ENCODE measurements around the gene SLC46A1.

GRCh38 chr17:28364665-28365363, 41.2 kb downstream of the SLC46A1 start, which contains the start of gene SEBOX:
- no peak for TF ChIP-seq SUPT20H (IDR thresholded peaks at IDR 0.05; ENCODE audit: borderline replicate concordance, control insufficient read depth, low read depth, low read length)
- TF ChIP-seq BHLHE40 (IDR thresholded peaks at IDR 0.05; ENCODE audit: borderline replicate concordance in 1 of 2, low read depth in 2 of 2, low read length in 1 of 2) = no peak
- no peak for TF ChIP-seq CTCF (IDR thresholded peaks at IDR 0.05 in 2 of 3, conservative IDR thresholded peaks at IDR 0.05 in 1 of 3; ENCODE audit: control insufficient read depth in 2 of 3, extremely low read depth in 1 of 3, insufficient read depth in 1 of 3, low read depth in 3 of 3, low read length in 3 of 3)
- TF ChIP-seq EZH2 (IDR thresholded peaks at IDR 0.05; ENCODE audit: borderline replicate concordance, control insufficient read depth, low read depth, low read length) = no peak
- TF ChIP-seq ZNF274 (IDR thresholded peaks at IDR 0.05; ENCODE audit: insufficient read depth, insufficient read length) = no peak
- no peak for TF ChIP-seq EP300 (IDR thresholded peaks at IDR 0.05; ENCODE audit: borderline replicate concordance in 1 of 2, control insufficient read depth in 1 of 2, low read depth in 2 of 2, low read length in 2 of 2)
- no peak for TF ChIP-seq USF1 (IDR thresholded peaks at IDR 0.05; ENCODE audit: borderline replicate concordance, extremely low read length, insufficient read depth, low read depth, low read length)
- no peak for TF ChIP-seq ESRRA (IDR thresholded peaks at IDR 0.05; ENCODE audit: low read length)
- TF ChIP-seq REST (IDR thresholded peaks at IDR 0.05; ENCODE audit: low read depth, low read length) = no peak
- peak; percentile 9; the same call in 1 of the 2 replicates for TF ChIP-seq POLR2A (IDR thresholded peaks at IDR 0.05; ENCODE audit: low read depth, low read length)
- no peak for TF ChIP-seq PRDM15 (CRISPR knock-in tag; IDR thresholded peaks at IDR 0.05)
